Measurements from ENCODE around the gene BICC1. TPM values are rescaled to one million over a fixed set of nuclear protein-coding genes. Genes with fewer than 3 reads are reported as not detected.
A peak's percentile ranks its signal among the peaks of the same experiment; 100 is the strongest.
"Not testable (repeated sequence)": the region's sequence is repeated elsewhere in the genome, so short reads cannot be mapped to it uniquely, and the experiment has no call there.

BICC1 gene
- total RNA-seq, 1 experiment from 2014 or later = 7.9 TPM

DNA sequence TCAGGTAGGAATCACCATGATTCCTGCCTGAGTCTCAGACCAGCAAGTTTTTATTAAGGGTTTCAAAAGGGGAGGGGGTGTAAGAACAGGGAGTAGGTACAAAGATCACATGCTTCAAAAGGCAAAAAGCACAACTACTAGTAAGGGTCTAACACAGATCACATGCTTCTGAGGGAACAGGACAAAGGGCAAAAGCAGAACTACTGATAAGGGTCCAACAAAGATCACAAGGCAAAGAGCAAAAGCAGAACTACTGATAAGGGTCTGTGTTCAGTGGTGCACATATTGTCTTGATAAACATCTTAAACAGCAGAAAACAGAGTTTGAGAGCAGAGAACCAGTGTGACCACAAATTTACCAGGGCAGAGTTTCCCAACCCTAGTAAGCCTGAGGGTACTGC is 84.5 kb downstream of the BICC1 start:
- not testable (repeated sequence) for DNase-seq (ENCODE audit: low read depth)

DNA sequence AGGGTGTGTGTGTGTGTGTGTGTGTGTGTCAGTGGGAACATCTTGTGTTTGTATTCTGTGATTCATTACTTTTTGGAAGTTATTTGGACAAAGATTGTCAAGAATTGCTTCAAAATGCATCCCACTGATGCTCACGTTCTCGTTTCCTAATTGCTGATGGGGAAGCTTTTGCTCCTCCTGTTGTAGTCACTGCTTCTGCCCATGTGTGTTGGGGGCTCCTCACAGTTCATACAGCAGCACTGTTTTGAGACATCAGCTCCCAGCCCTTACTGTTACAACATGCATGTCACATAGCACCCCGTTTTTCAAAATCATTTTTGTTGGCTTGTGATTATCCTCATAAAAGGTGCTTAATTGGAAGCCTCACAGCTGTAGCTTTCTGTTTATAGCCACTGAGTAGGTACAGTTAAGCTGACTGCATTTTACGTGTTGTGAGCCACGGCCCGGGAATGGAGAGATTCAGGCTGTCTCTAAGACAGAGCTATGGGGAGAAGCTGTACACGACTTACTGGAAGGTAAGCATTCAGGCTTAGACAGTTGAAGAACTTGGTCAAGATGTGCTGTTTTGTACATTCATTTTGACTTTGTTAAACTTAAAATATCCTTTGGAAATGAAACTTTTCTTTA is 87.4 kb downstream of the BICC1 start:
- DNase-seq (ENCODE audit: low read depth) = no peak

DNA sequence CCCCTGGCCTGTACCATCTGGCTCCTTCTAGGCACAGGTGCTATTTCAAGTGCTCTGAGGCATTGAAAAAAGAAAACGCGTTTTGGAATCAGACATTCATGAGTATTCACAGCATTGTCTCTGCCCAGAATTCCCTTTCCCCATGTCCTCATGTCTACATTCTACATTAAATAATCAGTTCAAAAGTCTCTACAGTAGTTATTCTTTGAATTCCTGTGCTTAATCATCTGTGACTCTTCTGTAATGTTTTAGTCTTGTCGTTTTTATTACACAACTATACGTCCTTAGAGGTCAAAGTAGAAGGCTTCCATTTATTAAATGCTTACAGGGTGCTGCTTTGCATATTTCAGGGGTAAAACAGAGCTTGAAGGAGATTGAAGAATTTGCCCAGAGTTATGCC is 95.7 kb downstream of the BICC1 start:
- no peak for DNase-seq (ENCODE audit: low read depth)

DNA sequence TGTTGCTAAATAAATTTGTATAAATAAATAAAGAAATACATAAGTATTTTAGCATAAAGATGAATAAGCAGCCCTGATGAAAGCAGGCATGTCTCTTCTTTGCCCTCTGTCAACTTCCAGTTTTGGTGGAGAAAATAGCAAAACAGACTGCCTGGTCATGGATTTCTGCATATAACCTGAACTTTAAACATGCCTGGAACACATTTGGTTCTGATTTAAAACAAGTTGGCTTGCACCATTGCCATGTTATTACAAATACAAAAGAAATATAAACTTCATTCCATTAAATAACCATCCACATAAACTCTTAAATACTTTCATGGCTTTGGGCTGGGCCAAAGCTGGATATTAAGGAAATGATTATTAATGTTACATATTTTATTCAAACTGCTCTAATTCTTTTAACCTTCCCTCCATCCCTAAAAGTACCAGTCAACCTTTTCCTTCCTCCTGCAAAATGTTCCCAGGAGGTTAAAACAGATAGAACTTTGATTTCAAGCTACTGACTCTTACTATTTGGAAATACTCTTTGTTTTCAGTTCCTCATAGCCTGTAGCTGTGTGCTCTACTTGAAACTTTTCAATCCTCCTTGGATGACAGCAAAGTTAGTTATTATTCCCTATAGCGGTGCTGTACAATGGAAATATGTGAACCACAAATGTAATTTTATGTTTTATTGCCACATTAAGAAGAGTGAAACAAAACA is 96.3 kb downstream of the BICC1 start:
- no peak for DNase-seq (ENCODE audit: low read depth)

DNA sequence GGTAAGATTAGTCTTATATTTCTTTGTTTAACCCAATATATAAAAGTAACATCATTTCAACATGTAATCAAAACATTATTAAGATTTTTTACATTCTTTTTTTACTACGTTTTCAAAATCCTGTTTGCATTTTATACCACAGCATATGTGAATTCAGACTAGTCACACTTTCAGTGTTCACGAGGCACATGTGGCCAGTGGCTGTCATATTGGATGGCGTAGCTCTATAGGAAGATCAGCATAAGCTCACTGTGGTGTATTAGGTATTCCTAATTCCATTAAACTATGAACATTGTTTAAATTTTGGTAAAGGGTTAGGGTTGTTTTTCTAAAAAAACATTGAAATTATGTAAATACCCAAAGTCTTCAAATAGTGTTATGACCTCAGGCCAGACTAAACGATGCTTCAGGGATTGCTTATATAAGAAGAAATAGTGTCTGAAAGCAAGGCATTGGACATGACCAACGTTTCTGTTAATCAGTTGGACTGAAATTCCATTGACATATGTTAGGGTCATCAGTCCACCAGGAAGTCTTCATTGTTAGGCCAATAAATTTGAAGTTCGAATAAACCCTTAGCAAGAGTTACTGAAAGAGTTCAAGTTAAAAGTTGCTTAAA is 97.0 kb downstream of the BICC1 start:
- DNase-seq (ENCODE audit: low read depth) = no peak

DNA sequence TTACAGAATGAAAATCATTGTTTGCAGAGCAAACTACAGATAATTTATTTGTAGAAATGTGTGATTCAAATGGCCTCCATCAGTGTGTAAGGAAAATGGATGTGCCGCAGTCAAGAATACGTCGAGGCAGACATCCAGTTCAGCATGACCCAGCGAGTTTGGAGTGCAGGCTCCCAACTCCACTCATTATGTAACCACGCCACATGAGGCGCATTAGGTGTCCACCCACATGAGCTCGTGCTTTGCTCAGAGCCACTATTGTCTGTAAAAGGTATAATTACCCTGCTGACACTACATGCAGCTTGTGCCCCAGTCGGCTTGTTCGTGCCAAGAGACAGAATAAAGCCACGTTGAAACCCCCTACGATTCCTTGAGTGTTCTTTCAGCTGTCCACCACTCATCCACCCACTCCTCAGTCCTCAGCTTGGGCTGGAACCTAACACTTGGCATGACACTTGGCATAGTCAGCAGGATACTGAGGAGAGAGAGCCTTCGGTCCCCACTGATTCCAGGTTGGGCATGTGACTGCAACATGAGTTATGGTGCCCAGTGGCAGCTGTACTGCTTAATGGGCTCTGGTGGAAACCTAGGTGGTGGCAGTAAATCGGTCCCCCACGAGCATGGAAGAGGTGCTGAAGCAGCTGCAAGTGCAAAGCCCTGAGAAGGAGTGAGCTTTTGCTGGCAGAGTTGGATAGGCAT is 102.7 kb downstream of the BICC1 start:
- DNase-seq (ENCODE audit: low read depth) = no peak

DNA sequence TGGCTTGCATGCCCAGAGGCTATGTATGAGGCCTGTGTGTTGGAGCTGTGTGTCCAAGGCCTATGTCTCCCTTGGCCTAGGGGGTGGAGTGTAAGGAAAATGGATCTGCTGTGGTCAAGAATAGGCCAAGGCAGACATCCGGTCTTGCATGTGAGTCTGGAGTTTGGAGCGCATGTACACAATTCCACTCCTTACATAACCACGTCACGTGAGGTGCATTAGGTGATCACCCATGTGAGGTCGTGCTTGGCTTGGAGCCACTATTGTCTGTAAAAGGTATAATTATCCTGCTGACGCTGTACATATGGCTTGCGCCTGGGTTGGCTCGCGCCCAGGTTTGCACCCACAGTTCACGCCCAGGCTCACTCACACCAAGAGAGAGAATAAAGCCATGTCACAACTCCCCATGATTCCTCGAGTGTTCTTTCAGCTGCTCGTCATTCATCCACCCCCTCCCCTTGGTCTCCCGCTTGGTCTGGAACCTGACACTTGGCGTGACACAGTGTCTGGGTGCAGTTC is 105.5 kb downstream of the BICC1 start:
- DNase-seq (ENCODE audit: low read depth) = no peak

DNA sequence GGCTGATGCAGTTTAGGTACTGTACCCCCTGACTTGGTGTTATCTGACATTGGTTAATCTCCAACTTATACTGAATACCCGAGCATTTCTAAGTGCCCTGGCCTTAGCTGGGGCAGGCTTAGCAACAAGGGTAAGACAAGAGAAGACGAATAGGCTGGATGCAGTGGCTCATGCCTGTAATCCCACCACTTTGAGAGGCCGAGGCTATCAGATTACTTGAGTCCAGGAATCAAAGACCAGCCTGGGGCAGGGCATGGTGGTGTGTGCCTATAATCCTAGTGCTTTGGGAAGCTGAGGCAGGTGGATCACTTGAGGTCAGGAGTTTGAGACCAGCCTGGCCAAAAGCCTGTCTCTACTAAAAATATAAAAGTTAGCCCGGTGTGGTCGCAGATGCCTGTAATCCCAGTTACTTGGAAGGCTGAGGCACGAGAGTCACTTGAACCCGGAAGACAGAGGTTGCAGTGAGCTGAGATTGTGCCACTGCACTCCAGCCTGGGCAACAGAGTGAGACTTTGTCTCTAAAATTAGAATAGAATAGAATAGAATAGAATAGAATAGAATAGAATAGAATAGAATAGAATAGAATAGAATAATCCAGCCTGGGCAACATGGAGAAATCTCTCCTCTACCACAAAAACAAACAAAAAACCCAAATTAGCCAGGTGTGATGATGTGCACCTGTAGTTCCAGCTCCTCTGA is 108.9 kb downstream of the BICC1 start:
- DNase-seq (ENCODE audit: low read depth) = no peak

DNA sequence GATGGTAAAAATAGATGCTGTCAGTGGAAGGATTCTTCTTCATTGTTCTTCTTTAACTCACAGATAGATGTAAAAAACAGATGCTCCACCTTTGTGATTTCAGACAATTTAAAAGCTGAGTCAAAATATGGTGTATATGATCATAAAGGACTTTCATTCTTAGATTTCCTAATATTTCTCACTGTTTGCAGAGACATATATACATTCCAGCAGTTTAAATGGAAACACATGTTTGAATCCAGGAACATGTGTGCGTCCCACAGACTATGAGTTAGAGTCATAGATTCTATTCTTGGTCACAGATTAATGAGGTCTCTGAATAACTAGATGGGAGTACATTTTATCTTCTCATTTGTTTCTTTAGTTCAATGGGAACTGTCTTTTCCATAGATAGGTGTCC is 109.6 kb downstream of the BICC1 start:
- DNase-seq (ENCODE audit: low read depth) = no peak

DNA sequence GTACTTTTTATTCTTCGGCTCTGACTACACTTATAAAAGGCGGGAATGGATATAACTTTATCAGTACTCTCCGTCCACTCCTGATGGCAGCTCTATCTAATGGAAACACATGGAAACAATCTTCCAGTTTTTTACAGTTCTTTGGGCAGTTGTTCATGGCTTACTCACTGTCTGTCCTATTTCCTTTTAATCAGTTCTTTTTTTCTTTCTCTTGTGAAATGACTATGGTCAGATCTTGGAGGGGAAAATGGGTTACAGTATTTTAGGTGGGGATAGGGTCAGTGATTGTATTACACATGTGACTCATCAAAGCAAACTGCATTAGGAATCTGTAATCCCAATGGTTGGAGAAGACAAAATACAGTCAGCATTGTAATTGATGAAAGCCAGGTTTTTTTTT is 112.4 kb downstream of the BICC1 start:
- peak; percentile 94 for DNase-seq (ENCODE audit: low read depth)

DNA sequence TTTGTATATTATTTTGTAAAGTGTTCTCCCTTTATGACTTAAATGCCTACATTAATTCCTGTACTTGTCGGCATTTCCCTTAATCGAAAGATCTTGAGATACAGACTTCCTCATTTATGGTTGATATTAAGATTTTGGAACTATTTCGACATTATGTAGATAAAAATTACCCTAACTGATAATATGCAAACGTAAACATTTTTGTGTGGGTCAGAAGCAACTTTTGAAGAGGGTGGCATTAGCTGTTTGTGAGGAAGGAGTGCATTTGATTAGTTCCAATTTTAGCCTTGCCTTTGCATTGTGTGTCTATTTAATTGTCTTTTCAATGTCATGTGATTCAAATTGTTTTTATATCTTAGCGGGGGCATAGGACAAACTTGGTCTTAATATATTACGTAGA is 114.7 kb downstream of the BICC1 start:
- no peak for DNase-seq (ENCODE audit: low read depth)

DNA sequence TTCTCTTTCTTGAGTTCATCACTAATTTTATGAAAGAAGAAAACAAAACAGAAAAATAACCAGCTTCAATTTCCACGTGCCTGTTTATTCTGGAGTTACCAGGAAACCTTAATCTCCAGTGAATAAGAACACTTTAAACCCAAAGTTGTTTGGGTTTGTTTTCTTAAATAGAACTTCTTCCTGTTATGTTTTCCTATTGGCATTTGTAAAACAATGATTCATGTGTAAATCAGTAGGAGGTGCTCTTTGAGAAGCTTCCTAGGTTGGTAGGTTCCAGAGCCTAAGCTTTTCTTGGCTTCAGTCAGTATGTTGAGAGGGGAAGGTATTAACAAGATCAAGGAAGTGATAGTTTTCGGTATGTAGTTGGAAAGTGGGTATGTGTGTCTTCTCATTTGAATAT is 119.0 kb downstream of the BICC1 start:
- no peak for DNase-seq (ENCODE audit: low read depth)

DNA sequence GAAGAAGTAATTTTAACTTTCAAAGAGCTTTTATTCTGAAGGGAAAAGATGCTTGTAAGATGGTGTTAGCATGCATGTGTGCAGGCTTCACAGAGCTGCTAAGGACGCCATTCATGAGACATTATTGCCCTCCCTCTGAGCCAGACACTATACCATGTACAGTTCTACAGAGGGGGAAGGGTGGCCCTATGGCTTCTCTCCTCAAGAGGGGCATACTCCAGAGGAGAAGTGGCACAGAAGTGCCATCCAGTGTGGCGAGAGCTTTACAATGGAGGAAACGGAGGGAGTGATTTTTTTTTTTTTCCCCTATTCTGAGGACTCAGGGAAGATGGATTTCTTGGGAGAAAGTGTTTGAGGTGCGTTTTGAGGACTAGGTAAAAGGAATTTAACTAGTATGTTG is 119.5 kb downstream of the BICC1 start:
- no peak for DNase-seq (ENCODE audit: low read depth)

DNA sequence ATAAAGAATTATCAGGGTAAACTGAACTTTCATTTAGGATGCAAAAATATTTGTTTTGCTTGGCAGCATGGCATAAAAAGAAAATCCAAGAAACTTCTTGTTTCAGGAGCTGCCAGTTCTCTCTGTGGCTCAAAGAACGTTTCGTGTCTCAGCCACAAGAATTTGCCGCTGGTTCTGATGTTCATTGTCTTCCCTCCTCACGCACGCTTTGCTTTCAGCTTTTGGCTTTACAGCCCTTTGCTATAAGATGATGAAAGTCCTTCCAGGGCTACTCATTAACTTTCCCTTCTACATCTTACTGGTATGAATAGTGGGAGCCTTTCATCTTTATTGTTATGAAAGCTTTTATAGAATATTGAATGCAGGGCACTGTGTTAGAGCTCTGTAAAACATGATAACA is 124.7 kb downstream of the BICC1 start:
- no peak for DNase-seq (ENCODE audit: low read depth)

DNA sequence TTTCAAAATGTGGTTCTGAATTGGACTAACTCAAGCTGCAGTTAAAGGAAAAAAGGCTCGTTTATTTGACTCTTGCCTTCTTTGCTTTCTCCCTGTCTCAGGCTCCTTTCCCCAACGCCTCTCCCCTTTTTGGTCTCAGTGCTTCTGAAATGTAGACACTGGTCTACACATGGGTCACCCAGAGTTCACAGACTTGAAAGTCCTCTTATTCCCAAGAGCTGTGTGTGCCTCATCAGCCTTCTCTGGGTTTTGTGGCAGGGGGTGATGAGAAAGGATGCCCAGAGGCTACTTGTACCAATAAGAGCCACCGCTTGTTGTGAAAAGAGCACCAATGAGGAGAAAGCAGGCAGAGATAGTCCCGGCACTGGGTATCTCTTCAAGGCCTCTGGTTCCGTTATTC is 125.7 kb downstream of the BICC1 start:
- DNase-seq (ENCODE audit: low read depth) = no peak

DNA sequence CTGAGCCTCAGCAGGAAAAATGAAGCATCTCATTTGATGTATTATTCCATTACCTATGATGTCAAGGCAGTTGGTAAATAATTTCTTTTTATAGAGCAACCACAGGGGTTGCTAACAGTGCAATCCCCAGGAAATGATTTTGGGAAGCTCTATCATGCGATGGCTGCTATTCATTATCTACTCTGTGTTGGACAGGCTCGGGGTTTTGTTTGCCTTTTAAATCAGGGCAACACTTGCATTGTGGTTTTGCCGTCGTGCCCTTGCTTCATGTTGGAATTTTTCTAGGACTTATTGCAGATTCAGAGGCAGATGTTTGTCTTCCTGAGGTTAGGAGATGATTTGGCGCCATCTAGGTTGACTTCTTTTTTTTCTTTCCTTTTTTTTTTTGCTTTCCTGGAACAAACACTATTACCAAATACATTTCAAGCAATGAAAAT is 128.4 kb downstream of the BICC1 start:
- peak; percentile 82 for DNase-seq (ENCODE audit: low read depth)

DNA sequence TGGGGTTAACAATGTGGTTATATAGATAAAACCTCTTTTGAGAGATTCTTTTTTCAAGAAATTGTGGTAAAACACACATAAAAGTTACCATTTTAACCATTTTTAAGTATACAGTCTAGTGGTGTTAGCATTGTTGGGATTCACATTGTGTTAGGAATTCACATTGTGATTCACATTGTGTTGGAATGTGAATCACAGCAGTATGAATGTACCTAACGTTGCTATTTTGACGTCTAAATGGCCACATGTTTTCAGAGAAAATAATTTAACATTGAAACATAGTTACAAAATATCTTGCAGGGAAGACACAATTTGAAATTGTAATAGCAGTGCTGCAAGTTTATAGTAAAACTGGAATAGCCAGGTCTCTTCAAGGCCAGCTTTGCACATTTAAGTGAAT is 129.0 kb downstream of the BICC1 start:
- peak; percentile 18 for DNase-seq (ENCODE audit: low read depth)

DNA sequence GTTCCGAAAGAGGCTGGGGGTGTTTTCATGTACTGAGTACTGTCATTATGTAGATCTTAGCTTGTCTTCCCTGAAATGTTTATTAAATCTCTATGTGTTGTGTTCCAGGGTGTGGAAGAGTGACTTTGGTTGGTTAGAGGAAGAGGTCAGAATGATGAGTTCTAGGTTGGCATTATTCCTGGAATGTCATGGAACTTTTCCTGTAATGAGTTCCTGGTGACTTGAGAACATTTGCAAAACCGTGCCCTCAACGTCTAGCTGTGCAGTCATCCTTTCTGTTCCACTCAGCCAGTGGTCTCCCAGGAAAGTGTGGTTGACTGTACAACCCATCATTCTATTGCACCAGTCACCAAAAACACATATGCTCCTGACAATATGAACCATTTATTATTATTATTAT is 129.6 kb downstream of the BICC1 start:
- peak; percentile 31 for DNase-seq (ENCODE audit: low read depth)

DNA sequence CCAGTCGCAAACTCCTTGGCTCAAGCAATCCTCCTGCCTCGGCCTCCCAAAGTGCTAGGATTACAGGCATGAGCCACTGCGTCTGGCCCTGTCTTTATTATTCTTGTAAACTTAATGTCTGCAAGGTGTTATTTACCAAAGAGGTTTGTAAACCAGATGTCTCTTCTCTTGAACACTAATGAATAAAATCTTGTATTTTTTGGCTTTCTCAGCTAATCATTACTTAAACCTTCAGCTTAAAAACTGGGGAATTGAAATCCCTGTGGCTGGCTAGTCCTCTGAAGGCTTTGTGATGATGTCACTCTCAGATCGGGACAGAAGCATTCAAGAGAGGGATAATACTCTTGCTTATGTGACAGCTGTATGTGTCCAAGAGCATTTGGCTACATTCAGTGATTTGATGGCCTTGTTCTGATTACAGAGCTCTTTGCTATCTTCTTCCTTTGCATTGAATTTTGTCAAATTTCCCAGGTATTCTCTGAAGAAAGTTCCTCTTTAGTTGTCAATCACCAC is 130.3 kb downstream of the BICC1 start:
- no peak for DNase-seq (ENCODE audit: low read depth)

DNA sequence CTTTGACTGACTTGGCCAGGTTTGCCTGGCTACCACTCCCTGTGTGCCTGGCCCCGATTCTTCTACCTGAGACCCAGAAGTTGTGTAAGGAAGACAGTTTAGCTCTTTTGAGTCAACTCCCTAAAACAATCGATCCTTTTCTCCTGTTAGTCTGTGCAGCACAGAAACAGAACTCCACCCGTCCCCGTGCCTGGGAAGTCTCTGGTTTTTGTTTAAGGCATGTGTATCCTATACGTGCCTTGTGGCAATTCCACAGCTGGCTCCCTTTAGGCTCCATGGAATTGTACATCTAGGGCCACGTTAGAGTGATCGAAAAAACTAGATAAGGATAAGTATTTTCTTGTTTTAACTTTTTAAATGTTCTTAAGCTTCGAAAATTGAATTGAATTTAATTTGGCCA is 131.6 kb downstream of the BICC1 start:
- no peak for DNase-seq (ENCODE audit: low read depth)

All from HT1080 (cell line).